Peyer's patch (tissue), 4 donors: ENCODE data around the gene MBD3L3.
"Not testable (repeated sequence)": the region's sequence is repeated elsewhere in the genome, so short reads cannot be mapped to it uniquely, and the experiment has no call there.

Source experiments
- CTCF ChIP-seq, 6 experiments: fragments of 450-650 bp in 4 of 6; fragments of 200-600 bp in 2 of 6; sonication (generic) in 1 of 6; IDR thresholded peaks; one replicate each; pipeline ENCODE4 v1.5.1; 2017 to 2019; ENCODE audit warnings: antibody characterized with exemption in 6 of 6, mild to moderate bottlenecking in 3 of 6, moderate library complexity in 1 of 6
- POLR2A ChIP-seq, 2 donors: fragments of 450-650 bp; IDR thresholded peaks; one replicate each; pipeline ENCODE4 v1.5.1; 2017; ENCODE audit warnings: antibody characterized with exemption in 2 of 2, mild to moderate bottlenecking in 2 of 2, moderate library complexity in 2 of 2

GRCh38 chr19:7059977-7060376 lies 1.5 kb upstream of the MBD3L3 start:
- not testable (repeated sequence) for TF ChIP-seq CTCF, POLR2A (IDR thresholded peaks at IDR 0.05)
